Ecto neural progenitor cell (in vitro differentiated cells): ENCODE results near the gene OR10P1.
A peak's percentile ranks its signal among the peaks of the same experiment; 100 is the strongest.
"Not testable (repeated sequence)": the region's sequence is repeated elsewhere in the genome, so short reads cannot be mapped to it uniquely, and the experiment has no call there.

Experiments used
- DNase-seq: peaks from one replicate; pipeline ENCODE4 v3.0.0-alpha.2; 2018; ENCODE audit warnings: low spot score

Gene OR10P1

DNA sequence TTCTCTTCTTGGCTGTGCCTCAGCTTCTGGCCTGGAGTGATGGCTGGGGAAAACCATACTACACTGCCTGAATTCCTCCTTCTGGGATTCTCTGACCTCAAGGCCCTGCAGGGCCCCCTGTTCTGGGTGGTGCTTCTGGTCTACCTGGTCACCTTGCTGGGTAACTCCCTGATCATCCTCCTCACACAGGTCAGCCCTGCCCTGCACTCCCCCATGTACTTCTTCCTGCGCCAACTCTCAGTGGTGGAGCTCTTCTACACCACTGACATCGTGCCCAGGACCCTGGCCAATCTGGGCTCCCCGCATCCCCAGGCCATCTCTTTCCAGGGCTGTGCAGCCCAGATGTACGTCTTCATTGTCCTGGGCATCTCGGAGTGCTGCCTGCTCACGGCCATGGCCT is at the start of gene OR10P1:
OR10P1 (plus strand) TSS at position 40 of the 400 bp plus-strand sequence; CDS start at position 40, 0 bp downstream.
- DNase-seq = no peak

GRCh38 chr12:55590152-55590551 is 46.5 kb upstream of the OR10P1 start:
- DNase-seq = not testable (repeated sequence)

GRCh38 chr12:55607821-55608594 is 28.7 kb upstream of the OR10P1 start:
- DNase-seq = no peak

GRCh38 chr12:55610598-55610997 is 26.1 kb upstream of the OR10P1 start:
- DNase-seq = no peak

GRCh38 chr12:55612646-55613045 is 24.0 kb upstream of the OR10P1 start:
- no peak for DNase-seq

DNA sequence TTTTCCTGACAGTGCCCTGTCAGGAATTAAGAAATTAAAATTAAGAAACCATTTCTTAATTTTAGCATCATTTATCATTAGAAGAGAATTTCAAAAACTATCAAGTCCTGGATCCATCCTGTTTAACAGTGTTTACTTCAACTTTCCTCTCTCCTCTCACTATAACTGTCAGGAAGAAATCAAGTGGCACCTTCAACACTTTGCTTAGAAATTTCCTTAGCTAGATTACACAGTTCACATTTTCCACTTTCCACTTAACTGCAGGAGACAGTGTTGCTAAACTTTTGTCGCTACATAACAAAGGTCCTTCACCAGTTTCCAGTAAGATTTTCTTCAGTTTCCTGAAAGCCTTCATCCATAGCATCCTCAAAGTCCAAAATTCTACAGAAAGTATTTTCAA is 21.9 kb upstream of the OR10P1 start:
- DNase-seq = no peak

DNA sequence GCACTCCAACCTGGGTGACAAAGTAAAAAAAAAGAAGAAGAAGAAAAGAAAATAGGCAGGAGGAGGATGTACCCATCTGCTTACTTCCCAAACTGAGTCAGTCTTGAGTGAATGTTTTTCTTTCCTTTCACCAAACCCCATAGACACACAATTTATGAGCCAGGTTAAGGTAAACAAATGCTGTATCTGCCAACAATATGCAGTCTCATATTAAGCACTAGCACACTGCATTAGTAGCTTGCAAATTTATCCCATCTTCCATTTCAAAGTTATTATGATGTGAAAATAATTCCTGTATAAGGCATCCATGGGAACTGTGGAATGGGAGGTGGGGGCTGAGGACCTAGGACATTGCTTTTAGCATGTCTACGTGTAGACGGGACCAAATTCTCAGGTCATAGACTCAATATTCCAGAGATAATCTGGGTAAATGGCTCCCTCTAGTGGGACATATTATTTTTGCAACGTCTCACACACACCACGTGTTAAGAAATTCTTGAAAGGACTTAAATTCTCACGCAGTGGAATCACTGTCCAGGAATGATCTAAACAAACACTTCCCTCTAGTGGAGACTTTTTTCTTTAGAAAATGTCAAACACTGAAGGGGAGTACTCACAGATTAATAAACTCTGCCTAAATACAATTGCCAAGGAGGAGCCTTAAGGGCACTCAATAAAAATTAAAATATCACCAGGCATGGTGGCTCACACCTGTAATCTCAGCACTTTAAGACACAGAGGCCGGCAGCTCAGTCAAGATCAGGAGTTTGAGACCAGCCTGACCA is 17.1 kb upstream of the OR10P1 start:
- DNase-seq = peak; percentile 69

GRCh38 chr12:55624056-55624455 is 12.6 kb upstream of the OR10P1 start:
- DNase-seq = no peak

GRCh38 chr12:55626154-55626553 is 10.5 kb upstream of the OR10P1 start:
- DNase-seq = no peak

DNA sequence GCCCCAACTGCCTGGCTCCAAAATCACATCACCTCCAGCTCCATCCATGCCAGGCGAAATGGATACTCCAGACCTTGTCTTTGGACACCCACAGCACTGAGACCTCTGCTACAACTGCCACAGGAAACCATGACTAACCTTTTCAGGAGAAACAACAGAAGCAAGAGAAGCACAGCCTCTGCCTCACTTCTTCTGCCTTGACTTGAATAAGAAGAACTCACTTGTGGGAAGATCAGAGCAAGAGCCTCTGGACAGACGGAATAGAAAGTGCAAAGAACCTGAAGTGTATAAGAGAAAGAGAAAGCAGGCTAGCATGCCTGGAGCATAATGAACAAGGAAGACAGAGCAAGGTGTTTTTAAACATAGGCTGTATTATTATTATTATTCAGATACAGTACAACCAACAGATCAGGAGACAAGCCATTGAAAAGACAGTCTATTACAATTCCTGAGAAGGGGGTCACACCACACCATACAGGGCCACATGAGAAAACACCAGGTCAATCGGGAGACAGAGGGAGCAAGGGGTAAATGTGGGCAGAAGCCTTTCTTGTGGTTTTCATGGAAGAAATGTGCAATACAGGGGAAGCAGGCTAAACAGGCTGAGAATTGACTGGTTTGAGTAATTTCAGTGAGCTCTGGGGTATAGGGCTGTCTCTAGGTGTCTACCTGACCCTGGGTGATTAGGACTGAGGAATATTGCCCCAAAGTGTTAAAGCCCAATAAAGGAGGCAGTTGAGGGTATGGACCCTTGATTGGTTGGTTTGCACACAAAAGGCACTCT is 7.4 kb upstream of the OR10P1 start:
- DNase-seq = no peak

DNA sequence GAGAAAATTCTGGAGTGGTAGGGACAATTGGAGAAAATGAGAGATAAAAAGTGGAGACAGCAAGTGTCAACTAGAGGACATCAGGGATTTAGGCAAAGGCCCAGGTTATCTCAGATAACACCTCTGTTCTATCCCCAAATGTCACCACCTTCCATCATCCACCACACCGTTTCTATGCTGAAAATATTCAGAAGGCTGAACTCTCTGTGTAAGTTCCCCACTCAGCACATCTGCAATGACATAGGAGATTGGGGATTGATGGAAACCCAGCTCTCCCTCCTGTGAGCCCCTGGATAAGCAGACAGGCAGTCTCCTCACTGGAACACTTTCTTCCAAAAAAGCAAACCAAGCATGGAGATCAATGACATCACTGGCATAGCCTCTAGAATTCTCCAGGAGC is 5.6 kb upstream of the OR10P1 start:
- no peak for DNase-seq

GRCh38 chr12:55631733-55632132 is 5.0 kb upstream of the OR10P1 start:
- DNase-seq = no peak

- DNase-seq = no peak
These were observed 3.5 kb upstream of the OR10P1 start for GRCh38 chr12:55633151-55633550.

DNA sequence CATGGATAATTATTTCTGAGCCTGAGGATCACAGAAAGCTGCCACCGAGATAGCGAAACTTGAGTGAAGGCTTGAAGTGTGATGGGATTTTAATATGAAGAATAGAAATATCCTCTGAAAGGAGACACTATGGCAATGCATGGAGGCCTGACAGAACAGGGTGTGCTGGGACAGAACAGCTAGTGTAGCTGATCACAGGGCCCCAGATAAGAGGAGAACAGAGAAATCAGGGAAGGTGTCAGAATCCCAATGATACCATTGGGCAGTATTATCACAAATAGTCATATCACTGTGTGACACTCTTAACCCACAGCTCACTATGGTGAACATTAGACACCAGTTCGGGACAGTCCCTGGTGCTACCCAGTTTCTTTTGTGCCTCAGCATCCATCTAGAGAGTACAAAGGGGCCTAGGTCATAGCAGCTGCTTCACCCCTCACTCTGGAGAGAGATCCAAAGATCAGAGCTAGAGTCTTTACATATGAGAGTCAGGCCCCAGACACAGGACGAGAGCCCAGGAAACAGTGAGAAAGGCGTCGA is 506 bp upstream of the OR10P1 start:
- no peak for DNase-seq

- no peak for DNase-seq
These were observed 775 bp downstream of the OR10P1 start for GRCh38 chr12:55637467-55637866.

- DNase-seq = no peak
These were observed 4.9 kb downstream of the OR10P1 start for GRCh38 chr12:55641595-55641994.

DNA sequence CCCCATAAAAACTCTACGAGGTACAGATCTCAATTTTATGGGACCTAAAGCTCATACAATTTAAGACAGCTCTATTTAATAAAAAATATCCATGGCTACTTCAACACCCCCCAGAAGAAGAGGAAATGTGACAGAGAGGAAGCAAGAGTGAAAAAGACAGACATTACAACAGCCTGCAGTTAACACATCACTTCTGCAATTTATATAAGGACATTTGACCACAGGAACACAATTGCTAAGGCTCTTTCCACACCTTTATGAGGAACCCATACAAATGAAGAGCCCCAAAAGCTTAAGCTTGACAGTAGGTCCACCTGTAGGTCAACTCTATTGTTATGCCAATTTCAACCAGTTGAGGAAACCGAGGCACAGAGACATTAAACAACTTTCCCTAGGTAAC is 5.6 kb downstream of the OR10P1 start:
- no peak for DNase-seq

- DNase-seq = no peak
These were observed 6.0 kb downstream of the OR10P1 start for GRCh38 chr12:55642669-55643068.

DNA sequence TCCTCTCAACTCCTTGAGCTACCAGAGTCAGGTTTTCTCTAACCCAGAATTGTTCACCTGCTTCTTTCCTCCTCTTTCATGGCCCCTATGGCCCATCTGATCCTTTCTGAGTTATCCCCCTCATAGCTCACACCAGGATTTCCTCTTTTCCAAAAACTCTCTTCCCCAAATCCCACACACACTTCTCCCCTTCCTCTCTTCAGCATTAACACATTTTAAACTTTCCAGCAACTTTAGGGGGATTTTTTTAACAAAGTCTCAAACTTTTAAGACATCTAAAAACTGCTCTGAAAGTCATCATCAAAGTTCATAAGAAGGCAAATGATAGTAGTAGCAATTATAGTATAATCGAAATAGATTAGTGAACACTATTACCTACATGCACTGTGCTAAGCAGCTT is 7.9 kb downstream of the OR10P1 start:
- DNase-seq = no peak

GRCh38 chr12:55647027-55647426 is 10.3 kb downstream of the OR10P1 start:
- DNase-seq = no peak

- not testable (repeated sequence) for DNase-seq
These were observed 14.1 kb downstream of the OR10P1 start for GRCh38 chr12:55650620-55651298.

DNA sequence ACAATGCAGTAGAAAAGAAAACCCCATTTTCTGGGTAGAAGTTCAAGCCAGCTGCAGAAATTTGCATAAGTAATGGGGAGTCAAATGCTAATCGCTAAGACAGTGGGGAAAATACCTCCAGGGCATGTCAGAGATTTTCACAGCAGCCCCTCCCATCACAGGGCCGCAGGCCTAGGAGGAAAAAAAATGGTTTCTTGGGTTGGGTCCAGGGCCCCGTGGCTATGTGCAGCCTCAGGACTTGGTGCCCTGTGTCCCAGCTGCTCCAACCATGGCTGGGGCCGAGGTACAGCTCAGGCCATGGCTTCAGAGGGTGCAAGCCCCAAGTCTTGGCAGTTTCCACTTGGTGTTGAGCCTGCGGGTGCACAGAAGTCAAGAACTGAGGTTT is 14.6 kb downstream of the OR10P1 start:
- DNase-seq = no peak
